HepG2 (cell line): ENCODE data around the gene CREBBP. TPM values are rescaled to one million over a fixed set of nuclear protein-coding genes. Genes with fewer than 3 reads are reported as not detected.

Experiments
- BHLHE40 ChIP-seq: IDR thresholded peaks from 2 replicates; pipeline ENCODE4 v1.6.1; 2011; ENCODE audit warnings: low read length, improper control_type of control experiment
- FOXO4 ChIP-seq: sonication (generic); formaldehyde crosslinking; conservative IDR thresholded peaks from 2 replicates; pipeline ENCODE4 v1.8.1; 2023; ENCODE audit warnings: missing genetic modification reagents
- HCFC1 ChIP-seq: fragments of 150-350 bp; IDR thresholded peaks from 2 replicates; pipeline ENCODE4 v1.6.1; 2014; ENCODE audit warnings: low read depth, low read length
- HDAC1 ChIP-seq: sonication (generic); formaldehyde crosslinking; IDR thresholded peaks from 2 replicates; pipeline ENCODE4 v1.5.1; 2020; ENCODE audit warnings: mild to moderate bottlenecking, missing genetic modification reagents
- HINFP ChIP-seq: sonication (generic); formaldehyde crosslinking; IDR thresholded peaks from 2 replicates; pipeline ENCODE4 v1.4.0; 2020; ENCODE audit warnings: low read depth, mild to moderate bottlenecking, missing genetic modification reagents
- HOXA7 ChIP-seq: sonication (generic); formaldehyde crosslinking; IDR thresholded peaks from 2 replicates; pipeline ENCODE4 v1.8.1; 2022; ENCODE audit warnings: mild to moderate bottlenecking, missing genetic modification reagents, moderate library complexity
- KLF16 ChIP-seq, 2 experiments: sonication (generic) in 1 of 2; formaldehyde crosslinking in 1 of 2; IDR thresholded peaks; 2 replicates each; pipeline versions ENCODE4 v1.6.1 to v1.8.0; 2016 to 2023; ENCODE audit warnings: missing genetic modification reagents in 2 of 2, missing compliant biosample characterization in 1 of 2
- MED8 ChIP-seq: sonication (generic); formaldehyde crosslinking; IDR thresholded peaks from 2 replicates; pipeline ENCODE4 v1.8.1; 2023; ENCODE audit warnings: mild to moderate bottlenecking, missing genetic modification reagents; ENCODE audit not compliant: insufficient replicate concordance
- MXD4 ChIP-seq: IDR thresholded peaks from 2 replicates; pipeline ENCODE4 v1.6.1; 2016; ENCODE audit warnings: mild to moderate bottlenecking, missing biosample characterization, missing genetic modification reagents
- NFE2 ChIP-seq: sonication (generic); formaldehyde crosslinking; IDR thresholded peaks from 2 replicates; pipeline ENCODE4 v1.4.0; 2020; ENCODE audit warnings: missing genetic modification reagents
- NR1H2 ChIP-seq: sonication (generic); formaldehyde crosslinking; IDR thresholded peaks from 2 replicates; pipeline ENCODE4 v1.8.1; 2022; ENCODE audit warnings: low read depth, missing genetic modification reagents, borderline replicate concordance
- NR2F1 ChIP-seq, 2 experiments: fragments of 450-650 bp in 1 of 2; formaldehyde crosslinking in 1 of 2; IDR thresholded peaks; 2 replicates each; pipeline versions ENCODE4 v1.5.0 to v1.6.1; 2016 to 2020; ENCODE audit warnings: mild to moderate bottlenecking in 1 of 2, missing compliant biosample characterization in 1 of 2, missing genetic modification reagents in 1 of 2, moderate library complexity in 1 of 2
- REL ChIP-seq: sonication (generic); formaldehyde crosslinking; conservative IDR thresholded peaks from 2 replicates; pipeline ENCODE4 v1.8.0; 2022; ENCODE audit warnings: mild to moderate bottlenecking, missing genetic modification reagents, moderate library complexity
- SALL2 ChIP-seq: sonication (generic); formaldehyde crosslinking; IDR thresholded peaks from 2 replicates; pipeline ENCODE4 v1.8.1; 2023; ENCODE audit warnings: mild to moderate bottlenecking, missing genetic modification reagents, inconsistent platforms
- SETDB1 ChIP-seq: sonication (generic); formaldehyde crosslinking; IDR thresholded peaks from 2 replicates; pipeline ENCODE4 v1.5.1; 2020; ENCODE audit warnings: missing genetic modification reagents, mild to moderate bottlenecking, borderline replicate concordance
- SNAPC2 ChIP-seq: sonication (generic); formaldehyde crosslinking; IDR thresholded peaks from 2 replicates; pipeline ENCODE4 v1.8.1; 2022; ENCODE audit warnings: mild to moderate bottlenecking, missing genetic modification reagents
- THAP9 ChIP-seq: sonication (generic); formaldehyde crosslinking; IDR thresholded peaks from 2 replicates; pipeline ENCODE4; 2020; ENCODE audit warnings: missing genetic modification reagents, mild to moderate bottlenecking, borderline replicate concordance
- ZBTB8A ChIP-seq: sonication (generic); formaldehyde crosslinking; IDR thresholded peaks from 2 replicates; pipeline ENCODE4 v1.4.0; 2020; ENCODE audit warnings: mild to moderate bottlenecking, low read depth, missing genetic modification reagents, borderline replicate concordance
- ZNF33B ChIP-seq: sonication (generic); formaldehyde crosslinking; IDR thresholded peaks from 2 replicates; pipeline ENCODE4 v1.5.1; 2020; ENCODE audit warnings: mild to moderate bottlenecking, missing genetic modification reagents
- ZXDC ChIP-seq: sonication (generic); formaldehyde crosslinking; IDR thresholded peaks from 2 replicates; pipeline ENCODE4 v1.5.0; 2020; ENCODE audit warnings: mild to moderate bottlenecking, missing genetic modification reagents
- polyA plus RNA-seq, 8 experiments: library from polyadenylated mRNA; depleted of rRNA in 3 of 8; stranded (reverse) in 7 of 8; unstranded in 1 of 8; fragments of >200 nt; fragmentation: Illumina TruSeq in 4 of 8; extraction: Trizol in 4 of 8; gene quantifications; 2 replicates each; pipeline versions ENCODE4 v1.2.1 to v1.2.3, GENCODE V29; 2011 to 2016; ENCODE audit warnings: low read depth in 4 of 8, missing spikeins in 1 of 8, mixed read lengths in 1 of 8; ENCODE audit not compliant: insufficient read depth in 1 of 8
- total RNA-seq, 5 experiments: library from RNA; depleted of rRNA; stranded (reverse); fragments of >200 nt; fragmentation: Illumina TruSeq; extraction: Trizol; gene quantifications; 2 replicates each; pipeline ENCODE4 v1.2.3, GENCODE V29; 2016; ENCODE audit warnings: low read depth in 1 of 5

CREBBP gene
- total and polyA plus RNA-seq, 2 of the 13 experiments (the other 11 are each of a cell fraction or from before 2014, with no cell fraction given) = 5.3 to 10.4 TPM

GRCh38 chr16:3717235-3718018, 163.1 kb downstream of the CREBBP start, which contains the start of gene TRAP1 (continued):
- TF ChIP-seq NR1H2 (CRISPR knock-in tag) = no peak
- peak; percentile 29; the same call in 1 of the 2 replicates for TF ChIP-seq HCFC1
- TF ChIP-seq BHLHE40 = peak; percentile 30; the same call in 1 of the 2 replicates
- TF ChIP-seq ZBTB8A (CRISPR knock-in tag) = no peak
- TF ChIP-seq HDAC1 (CRISPR knock-in tag) = peak; percentile 89
- TF ChIP-seq MED8 = peak; percentile 60
- no peak for TF ChIP-seq FOXO4 (CRISPR knock-in tag)
- TF ChIP-seq REL (CRISPR knock-in tag) = no peak
- peak; percentile 51; the same call in 1 of the 2 replicates for TF ChIP-seq ZXDC (CRISPR knock-in tag)
- no peak for TF ChIP-seq HOXA7
- peak; percentile 59; the same call in 1 of the 2 replicates for TF ChIP-seq HINFP (CRISPR knock-in tag)
- TF ChIP-seq SNAPC2 (CRISPR knock-in tag) = no peak
- TF ChIP-seq SALL2 (CRISPR knock-in tag) = peak; percentile 57; the same call in 1 of the 2 replicates
- no peak for TF ChIP-seq NR2F1 (CRISPR knock-in tag; IDR thresholded peaks at IDR 0.05)
- TF ChIP-seq NFE2 = no peak
- peak; percentile 68 for TF ChIP-seq MXD4 (CRISPR knock-in tag)
- no peak for TF ChIP-seq SETDB1 (CRISPR knock-in tag)
- peak in 1 of 2 experiments; percentile 73; a peak in 1 of 4 replicates for TF ChIP-seq KLF16 (CRISPR knock-in tag; IDR thresholded peaks at IDR 0.05)
- no peak for TF ChIP-seq THAP9 (CRISPR knock-in tag)
- TF ChIP-seq ZNF33B = peak; percentile 77; the same call in 1 of the 2 replicates
